Activated naive CD4-positive, alpha-beta T cell treated with Interleukin-2 at 50 U/mL for 16 hours (primary cell): Measurements from ENCODE around the gene PKD2L2.
A peak's percentile ranks its signal among the peaks of the same experiment; 100 is the strongest.
"Not testable (repeated sequence)": the region's sequence is repeated elsewhere in the genome, so short reads cannot be mapped to it uniquely, and the experiment has no call there.

Experiments
- DNase-seq: peaks from one replicate; pipeline ENCODE4 v3.0.0-alpha.2; 2020

Gene PKD2L2

DNA sequence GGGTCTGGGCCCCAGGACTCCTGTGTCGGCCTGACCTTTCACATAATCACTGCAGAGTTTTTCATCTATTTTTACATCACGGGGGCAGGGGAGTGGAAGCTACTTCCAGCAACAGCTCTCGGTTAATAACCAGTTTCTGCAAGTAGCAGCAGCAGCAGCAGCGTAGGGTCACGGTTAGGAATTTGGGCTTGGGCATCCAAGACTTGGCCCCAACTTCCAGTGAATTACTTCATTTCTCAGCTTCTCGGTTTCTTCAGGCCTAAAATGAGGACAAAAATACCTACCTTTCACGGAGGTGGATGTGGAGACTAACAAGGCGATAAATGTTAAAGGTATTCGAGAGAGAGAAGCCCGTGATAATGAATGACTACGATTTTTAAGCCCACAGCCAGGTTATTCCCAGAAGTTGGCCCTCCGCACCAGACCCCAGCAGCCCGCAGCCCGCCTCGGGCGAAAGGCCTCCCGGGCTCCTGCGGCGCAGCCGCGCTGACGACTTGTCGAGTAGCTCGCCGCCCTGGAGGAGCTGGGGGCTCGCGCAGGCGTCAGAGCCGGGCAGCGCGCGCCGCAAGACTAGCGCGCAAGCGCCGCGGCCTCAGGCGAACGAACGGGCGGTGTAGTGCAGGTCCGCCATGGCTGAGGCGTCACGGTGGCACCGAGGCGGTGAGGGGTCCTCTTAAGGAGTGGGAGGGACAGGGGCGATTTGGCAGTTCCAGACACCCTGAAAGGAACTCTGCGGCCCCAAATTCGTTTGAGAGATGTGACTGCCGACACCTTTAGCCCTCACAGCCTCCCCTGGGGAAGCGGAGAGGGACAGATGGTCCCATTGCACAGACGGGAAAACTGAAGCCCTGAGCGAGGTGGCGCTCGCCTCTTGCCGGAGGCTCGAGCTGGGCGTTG lies at the start of gene PKD2L2:
PKD2L2 (plus strand) TSS at position 595 of the 897 bp plus-strand sequence; CDS start at position 630, 35 bp downstream.
- peak; percentile 84 for DNase-seq

DNA sequence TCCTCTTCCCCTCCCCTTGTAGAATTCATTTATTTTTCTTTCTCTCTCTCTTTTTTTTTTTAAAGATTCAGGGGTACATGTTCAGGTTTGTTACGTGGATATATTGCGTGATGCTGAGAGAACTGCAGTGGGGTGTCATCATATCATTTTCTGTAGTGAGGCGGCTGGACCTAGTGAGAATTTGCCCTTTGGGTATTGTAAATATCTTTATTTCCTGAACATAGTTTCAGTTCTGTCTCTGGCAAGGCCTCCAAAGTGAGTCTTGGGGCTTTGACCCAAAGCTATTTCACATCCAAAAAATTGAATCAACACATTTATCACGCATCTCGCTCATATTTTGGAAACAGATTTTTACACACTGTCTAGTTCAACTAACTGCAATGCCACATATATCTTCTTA lies 47.0 kb upstream of the PKD2L2 start:
- no peak for DNase-seq

DNA sequence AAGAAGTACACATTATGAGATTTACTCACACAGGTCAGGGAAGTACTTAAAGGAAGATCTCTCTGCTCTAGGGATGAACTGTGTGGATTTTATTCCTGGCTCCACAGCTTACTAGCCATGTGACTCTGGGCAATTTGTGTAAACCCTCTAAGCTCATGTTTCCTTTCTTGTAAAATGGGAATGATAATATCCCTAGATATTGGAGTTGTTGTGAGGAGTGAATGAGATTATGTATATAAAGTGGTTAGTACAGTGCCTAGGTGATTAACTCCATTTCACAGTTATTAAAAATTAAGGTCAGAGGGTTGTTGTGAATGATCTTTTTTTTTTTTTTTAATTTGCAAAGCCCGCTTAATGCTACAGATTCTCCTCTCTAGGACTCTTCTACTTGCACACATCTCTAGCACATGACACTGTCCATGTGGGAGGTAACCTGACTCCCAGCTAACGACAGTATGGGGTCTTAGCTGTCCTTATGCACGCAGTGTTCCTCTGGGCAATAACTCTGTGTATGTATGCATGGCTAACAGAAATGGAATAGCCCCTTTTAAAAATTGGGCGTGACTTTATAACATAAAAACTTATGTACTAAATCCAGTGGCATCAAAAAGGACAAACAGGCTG lies 45.5 kb upstream of the PKD2L2 start:
- DNase-seq: no peak

- no peak for DNase-seq
Observed at GRCh38 chr5:137845472-137845871, 43.8 kb upstream of the PKD2L2 start.

GRCh38 chr5:137847687-137848086 lies 41.6 kb upstream of the PKD2L2 start:
- no peak for DNase-seq

DNA sequence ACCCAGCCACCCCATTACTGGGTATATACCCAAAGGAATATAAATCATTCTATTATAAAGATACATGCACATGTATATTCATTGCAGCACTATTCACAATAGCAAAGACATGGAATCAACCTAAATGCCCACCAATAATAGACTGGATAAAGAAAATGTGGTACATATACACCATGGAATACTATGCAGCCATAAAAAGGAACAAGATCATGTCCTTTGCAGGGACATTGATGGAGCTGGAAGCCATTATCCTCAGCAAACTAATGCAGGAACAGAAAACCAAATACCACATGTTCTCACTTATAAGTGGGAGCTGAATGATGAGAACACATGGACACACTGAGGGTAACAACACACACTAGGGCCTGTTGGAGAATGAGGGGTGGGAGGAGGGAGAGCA lies 36.1 kb upstream of the PKD2L2 start:
- not testable (repeated sequence) for DNase-seq

- no peak for DNase-seq
Observed at GRCh38 chr5:137856201-137856600, 33.1 kb upstream of the PKD2L2 start.

DNA sequence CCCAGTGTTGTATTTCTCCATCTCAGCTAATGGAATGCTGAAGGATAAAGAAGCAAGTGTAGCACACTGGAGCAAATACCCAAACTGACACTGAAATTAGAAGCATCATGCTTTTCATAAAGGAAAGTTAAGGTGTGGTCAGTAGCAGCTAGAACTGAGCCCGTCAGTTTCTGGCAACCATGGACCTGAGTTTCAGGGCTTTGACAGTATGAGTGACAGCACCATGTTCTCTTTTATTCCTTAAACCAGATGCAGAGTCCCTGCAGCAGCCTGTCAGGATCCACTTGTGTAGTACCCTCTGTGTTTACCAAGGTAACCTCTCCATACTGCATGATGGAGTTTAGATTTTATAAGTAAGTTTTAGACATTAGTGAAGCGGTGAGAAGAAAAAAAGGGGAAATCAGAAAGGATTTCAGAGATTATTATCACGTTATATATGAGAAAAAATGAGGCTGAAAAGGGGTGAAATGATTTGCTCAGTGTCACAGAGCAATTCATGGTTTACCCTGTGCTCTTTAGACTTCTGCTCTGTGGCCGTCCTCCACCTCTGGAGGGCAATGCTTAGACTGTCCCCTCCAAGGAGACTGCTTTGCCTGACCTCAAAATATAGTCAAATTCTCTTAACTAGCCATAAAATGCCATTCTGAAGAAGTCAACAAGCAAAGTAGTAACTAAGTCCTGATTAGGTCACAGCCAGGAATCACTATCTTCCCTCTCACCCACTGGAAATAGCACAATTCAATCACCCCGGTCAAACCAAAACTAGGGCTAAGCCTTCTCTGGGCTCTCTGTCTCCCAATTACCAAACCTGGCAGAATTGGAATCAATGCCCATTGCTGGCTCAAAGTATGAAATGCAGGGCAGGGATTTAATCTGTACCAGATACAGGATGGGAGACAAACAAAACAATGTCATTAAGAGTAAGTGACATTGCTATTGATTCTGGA lies 32.1 kb upstream of the PKD2L2 start:
- no peak for DNase-seq

DNA sequence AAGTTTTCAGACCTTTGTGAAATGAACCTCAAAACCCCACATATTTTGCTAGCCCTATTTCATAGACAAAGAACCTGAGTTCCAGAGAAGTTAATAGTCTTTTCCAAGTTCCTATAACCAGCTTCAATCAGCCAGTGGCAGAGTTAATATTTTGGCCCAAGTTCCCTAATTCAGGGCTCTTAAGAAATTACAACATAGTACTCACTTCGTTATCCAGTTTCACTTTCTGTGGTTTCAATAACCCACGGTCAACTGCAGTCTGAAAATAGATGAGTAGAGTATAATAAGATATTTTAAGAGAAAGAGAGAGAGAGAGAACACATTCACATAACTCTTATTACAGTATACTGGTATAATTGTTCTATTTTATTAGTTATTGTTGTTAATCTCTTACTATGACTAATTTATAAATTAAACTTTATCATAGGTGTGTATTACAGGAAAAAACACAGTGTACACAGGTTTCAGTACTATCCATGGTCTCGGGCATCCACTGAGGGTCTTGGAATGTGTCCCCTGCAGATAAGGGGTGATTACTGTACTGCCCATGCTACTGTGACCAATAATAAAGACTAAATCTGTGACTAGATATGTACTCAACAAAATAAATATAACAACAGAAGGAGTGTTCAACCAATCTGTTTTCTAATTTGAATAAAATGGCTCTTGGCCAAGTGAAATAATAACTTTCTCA lies 30.9 kb upstream of the PKD2L2 start:
- no peak for DNase-seq

GRCh38 chr5:137858954-137859353 lies 30.3 kb upstream of the PKD2L2 start:
- no peak for DNase-seq

GRCh38 chr5:137862251-137862650 lies 27.0 kb upstream of the PKD2L2 start:
- no peak for DNase-seq

DNA sequence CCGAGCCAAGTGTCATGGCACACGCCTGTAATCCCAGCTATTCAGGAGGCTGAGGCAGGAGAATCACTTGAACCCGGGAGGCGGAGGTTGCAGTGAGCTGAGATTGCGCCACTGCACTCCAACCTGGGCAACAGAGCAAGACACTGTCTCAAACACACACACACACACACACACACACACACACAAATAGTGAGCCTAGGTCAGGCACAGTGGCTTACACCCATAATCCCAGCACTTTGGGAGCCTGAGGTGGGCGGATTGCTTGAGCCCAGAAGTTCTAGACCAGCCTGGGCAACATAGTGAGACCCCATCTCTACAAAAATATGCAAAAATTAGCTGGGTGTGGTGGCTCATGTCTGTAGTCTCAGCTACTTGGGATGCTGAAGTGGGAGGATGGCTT lies 25.6 kb upstream of the PKD2L2 start:
- not testable (repeated sequence) for DNase-seq

- DNase-seq: no peak
Observed at GRCh38 chr5:137866541-137867388, 22.5 kb upstream of the PKD2L2 start.

DNA sequence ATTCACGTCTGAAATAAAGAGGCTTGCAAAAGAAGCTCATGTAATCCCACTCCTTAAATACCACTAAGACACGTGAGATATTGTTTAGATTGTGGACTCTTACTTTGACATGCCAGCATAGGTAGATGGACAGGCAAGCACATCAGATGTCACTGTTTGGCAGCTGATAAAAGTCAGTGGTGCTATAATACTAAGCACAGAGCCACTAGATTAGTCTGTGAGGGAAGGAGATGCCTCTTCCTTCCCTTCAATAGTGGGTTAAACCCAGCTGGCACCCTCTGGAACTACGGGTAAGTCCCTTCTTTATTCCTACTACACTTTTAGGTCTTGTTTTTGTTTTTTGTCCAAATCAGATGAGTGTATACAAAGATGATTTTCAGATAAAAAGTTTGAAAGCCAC lies 21.6 kb upstream of the PKD2L2 start, which contains the start of gene MYOT:
MYOT (plus strand) TSS at position 197 of the 400 bp plus-strand sequence. CDS start 2,792 bp downstream, outside the sequence.
- no peak for DNase-seq

DNA sequence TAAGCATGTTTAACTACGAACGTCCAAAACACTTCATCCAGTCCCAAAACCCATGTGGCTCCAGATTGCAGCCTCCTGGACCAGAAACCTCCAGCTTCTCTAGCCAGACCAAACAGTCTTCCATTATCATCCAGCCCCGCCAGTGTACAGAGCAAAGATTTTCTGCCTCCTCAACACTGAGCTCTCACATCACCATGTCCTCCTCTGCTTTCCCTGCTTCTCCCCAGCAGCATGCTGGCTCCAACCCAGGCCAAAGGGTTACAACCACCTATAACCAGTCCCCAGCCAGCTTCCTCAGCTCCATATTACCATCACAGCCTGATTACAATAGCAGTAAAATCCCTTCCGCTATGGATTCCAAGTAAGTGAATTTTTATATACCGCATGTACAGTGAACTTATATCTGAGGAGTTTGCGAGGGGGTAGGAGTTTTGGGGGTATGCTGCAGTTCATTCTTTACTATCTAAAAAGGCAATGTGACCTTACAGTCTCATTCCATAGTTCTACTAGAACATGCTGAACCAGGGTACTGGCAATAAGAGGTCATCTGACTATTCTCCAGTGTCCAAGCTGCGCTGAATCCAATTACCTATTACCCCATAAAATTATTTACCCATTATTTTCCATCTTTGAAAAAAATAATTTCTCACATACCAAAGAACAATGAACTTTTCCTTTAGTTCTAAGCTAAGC lies 18.5 kb upstream of the PKD2L2 start:
- DNase-seq: no peak

GRCh38 chr5:137871571-137871970 lies 17.7 kb upstream of the PKD2L2 start:
- DNase-seq: no peak

DNA sequence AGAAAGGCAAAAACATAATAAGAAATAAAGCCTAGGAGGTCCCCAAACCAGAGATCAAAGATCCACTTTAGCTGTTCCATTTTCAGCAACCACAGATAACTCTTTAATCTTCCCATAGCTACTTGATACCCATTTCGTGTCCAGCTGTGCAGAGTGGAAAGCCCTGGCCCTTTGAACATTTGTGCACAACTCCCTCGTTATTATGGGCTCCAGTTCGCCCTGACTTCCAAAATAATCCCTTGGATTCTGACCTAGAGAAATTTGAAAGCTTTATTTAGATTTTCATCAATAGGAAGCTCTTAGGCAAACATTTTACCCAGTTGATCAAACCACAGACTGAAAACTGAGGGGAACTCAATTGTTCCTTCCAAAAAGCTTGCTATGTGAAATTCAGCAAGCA lies 16.8 kb upstream of the PKD2L2 start:
- DNase-seq: no peak

DNA sequence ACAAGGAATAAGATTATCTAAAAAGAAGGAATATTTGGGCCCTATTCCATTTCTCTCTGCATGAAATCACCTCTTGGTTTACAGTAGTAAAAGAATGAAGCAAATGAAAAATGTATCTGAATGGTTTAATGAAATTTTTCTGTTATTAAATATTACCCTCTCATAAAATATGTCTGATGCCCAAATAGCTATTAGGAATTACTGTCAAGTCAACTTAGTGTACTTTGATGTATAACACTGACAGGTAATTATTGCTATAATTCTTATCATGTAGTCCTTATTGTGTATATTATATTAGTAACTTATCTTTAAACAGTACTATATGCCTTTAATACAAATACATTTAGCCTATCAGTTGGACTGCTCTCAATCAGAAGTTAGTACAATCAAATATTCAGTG lies 13.2 kb upstream of the PKD2L2 start:
- DNase-seq: no peak

DNA sequence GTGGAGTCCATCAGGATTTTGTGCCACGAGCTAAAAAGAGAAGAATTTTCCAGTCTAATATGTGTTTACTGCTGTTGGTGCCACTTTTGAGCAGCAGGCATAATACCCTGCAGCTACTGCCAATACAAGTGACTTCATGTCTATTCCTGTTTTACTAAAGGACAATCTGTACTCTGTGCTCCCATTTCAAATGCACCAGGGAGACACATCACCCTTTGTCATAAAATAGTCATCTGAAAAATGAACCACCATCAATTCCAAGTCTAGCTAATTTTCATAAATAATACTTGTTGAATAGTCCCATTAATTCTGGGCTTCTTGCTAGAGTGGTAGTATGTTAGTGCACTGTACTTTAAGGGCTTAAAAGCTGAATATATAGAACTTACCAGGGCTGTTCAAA lies 8.9 kb upstream of the PKD2L2 start:
- DNase-seq: no peak

- DNase-seq: no peak
Observed at GRCh38 chr5:137887831-137888230, 1.4 kb upstream of the PKD2L2 start.

DNA sequence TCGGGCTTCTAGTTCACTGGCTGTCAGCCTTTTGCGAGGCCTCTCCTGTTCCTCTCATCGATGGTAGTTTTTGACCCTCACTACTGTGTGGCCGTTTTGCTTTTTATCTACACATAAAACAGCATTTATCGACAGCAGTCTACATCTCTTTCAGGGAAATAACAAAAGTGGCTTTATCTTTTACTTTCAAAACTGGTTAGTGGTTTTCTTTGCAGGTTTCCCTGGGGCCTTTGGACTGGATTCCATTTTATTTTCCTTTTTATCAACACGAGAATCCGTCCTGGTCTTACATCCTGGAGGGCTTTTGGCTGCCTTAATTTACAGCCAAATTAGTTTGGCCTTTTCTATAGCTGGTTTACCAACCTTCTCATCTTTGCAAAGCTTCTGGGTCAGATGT lies 793 bp upstream of the PKD2L2 start:
- no peak for DNase-seq
